H1 (cell line): Measurements from ENCODE around the gene SEC24A. TPM values are rescaled to one million over a fixed set of nuclear protein-coding genes. Genes with fewer than 3 reads are reported as not detected.

ENCODE experiments used
- HDAC2 ChIP-seq, 2 experiments: fragments of 300-600 bp in 1 of 2; sonication (generic) in 1 of 2; IDR thresholded peaks; 2 replicates each; pipeline ENCODE4 v1.6.1; 2011 to 2012; ENCODE audit warnings: low read depth in 2 of 2, low read length in 2 of 2, mild to moderate bottlenecking in 2 of 2, moderate library complexity in 2 of 2, borderline replicate concordance in 1 of 2, inconsistent platforms in 1 of 2
- polyA plus RNA-seq, 7 experiments: library from polyadenylated mRNA; depleted of rRNA in 3 of 7; stranded (reverse) in 5 of 7; unstranded in 2 of 7; fragments of >200 nt in 5 of 7; fragments of 200-250 nt in 2 of 7; gene quantifications; 1 replicate in 5 of 7; 2 replicates in 1 of 7; 4 replicates in 1 of 7; pipeline versions ENCODE4 v1.2.1 to v1.2.3, GENCODE V29; 2011 to 2013; ENCODE audit warnings: missing spikeins in 2 of 7, mixed read lengths in 2 of 7
- total RNA-seq: library from RNA; stranded (reverse); fragmentation: NEBNext Ultra II Directional; extraction: Animal tissue kit (Norgen Biotek cat#: 25700); gene quantifications from 2 replicates; pipeline ENCODE4 v1.2.1, GENCODE V29; 2021

Gene SEC24A
- total and polyA plus RNA-seq, 2 of the 8 experiments (the other 6 are each of a cell fraction or from before 2014, with no cell fraction given): 18.8 to 33.7 TPM

- no peak for TF ChIP-seq HDAC2 (IDR thresholded peaks at IDR 0.05; ENCODE audit: borderline replicate concordance in 1 of 2, low read depth in 2 of 2, low read length in 2 of 2)
- TF ChIP-seq, all 59 proteins: peak for 0
These were observed 48.0 kb upstream of the SEC24A start (continued) for GRCh38 chr5:134600600-134600999.
